Small intestine (tissue), 7 donors: ENCODE data around the gene LGI2. TPM values are rescaled to one million over a fixed set of nuclear protein-coding genes. Genes with fewer than 3 reads are reported as not detected.
"Not testable (repeated sequence)": the region's sequence is repeated elsewhere in the genome, so short reads cannot be mapped to it uniquely, and the experiment has no call there.

Source experiments
- DNase-seq, 2 donors: peaks; one replicate each; pipeline versions ENCODE4 v3.0.0 to v3.0.0-alpha.2; 2013
- FAIRE-seq: peaks from 2 replicates; lab custom pipeline; 2012; peaks lifted over from hg19 to GRCh38; lab: Jason Lieb, UNC
- H3K27ac ChIP-seq, 3 donors: one replicate each; pipeline ENCODE4 v1.5.1; 2013; ENCODE audit warnings: low read length in 2 of 3, mild to moderate bottlenecking in 2 of 3, control low read depth in 1 of 3, inconsistent platforms in 1 of 3, low read depth in 1 of 3, moderate library complexity in 1 of 3
- H3K27me3 ChIP-seq, 3 donors: one replicate each; pipeline ENCODE4 v1.6.1; 2013; ENCODE audit warnings: low read length in 3 of 3, inconsistent platforms in 1 of 3; ENCODE audit not compliant: control insufficient read depth in 3 of 3, insufficient read depth in 3 of 3
- H3K36me3 ChIP-seq, 3 donors: one replicate each; pipeline ENCODE4 v1.6.1; 2013; ENCODE audit warnings: low read length in 3 of 3, inconsistent platforms in 1 of 3, low read depth in 1 of 3, mild to moderate bottlenecking in 1 of 3, moderate library complexity in 1 of 3; ENCODE audit not compliant: control insufficient read depth in 3 of 3, insufficient read depth in 2 of 3
- H3K4me1 ChIP-seq, 3 donors: one replicate each; pipeline ENCODE4 v1.6.1; 2013; ENCODE audit warnings: low read length in 2 of 3, inconsistent platforms in 1 of 3, low read depth in 1 of 3, mild to moderate bottlenecking in 1 of 3, moderate library complexity in 1 of 3; ENCODE audit not compliant: control insufficient read depth in 3 of 3, insufficient read depth in 2 of 3
- H3K4me3 ChIP-seq, 3 donors: one replicate each; pipeline ENCODE4 v1.5.1; 2013; ENCODE audit warnings: low read length in 3 of 3, control low read depth in 1 of 3, inconsistent platforms in 1 of 3, low read depth in 1 of 3, mild to moderate bottlenecking in 1 of 3, moderate library complexity in 1 of 3
- H3K9me3 ChIP-seq, 2 donors: one replicate each; pipeline ENCODE4 v1.6.1; 2013; ENCODE audit warnings: low read depth in 1 of 2, low read length in 1 of 2; ENCODE audit not compliant: control insufficient read depth in 2 of 2, insufficient read depth in 1 of 2
- WGBS, 3 donors: extraction: QIAGEN DNeasy Blood & Tissue Kit; methylation state at CpG; one replicate each; pipeline ENCODE4 v1.1.7; 2013; 5-methylcytosine and 5-hydroxymethylcytosine counted together
- polyA plus RNA-seq, 4 donors: library from polyadenylated mRNA; stranded (reverse) in 3 of 4; unstranded in 1 of 4; fragments of 200-250 nt in 3 of 4; fragments of 120-200 nt in 1 of 4; gene quantifications; one replicate each; pipeline versions ENCODE4 v1.2.1 to v1.2.3, GENCODE V29; 2013
- donor health status: healthy with polysubstance abuse.
- donor health status: control.
- donor health status: control.
- donor health status: Bipolar disorder and iron deficiency.
- donor health status: healthy.

LGI2 gene
- polyA plus RNA-seq, 4 donors = 0.42 to 0.65 TPM; not detected in 2

DNA sequence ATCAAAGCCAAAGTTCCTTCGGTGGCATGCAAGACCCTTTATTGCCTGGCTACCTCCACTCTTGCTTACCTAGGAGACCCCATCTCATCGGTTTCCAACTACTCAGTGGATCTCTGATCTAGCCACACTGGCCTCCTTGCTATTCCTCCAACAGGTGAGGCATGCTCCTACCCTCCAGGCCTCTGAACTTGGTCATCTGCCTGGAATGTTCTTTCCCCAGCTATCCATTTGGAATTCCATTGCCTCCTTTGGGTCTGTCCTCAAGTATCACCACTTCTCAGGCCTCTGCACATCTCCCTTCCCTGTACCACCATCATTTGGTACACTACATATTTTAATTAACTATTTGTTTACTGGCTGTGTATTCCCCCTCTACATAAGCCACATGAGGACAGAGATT, 11.2 kb downstream of the LGI2 start:
- H3K4me3 ChIP-seq = no peak overlapping the region
- H3K36me3 ChIP-seq = no peaks in the 10 kb centered on the region
- DNase-seq (no peak), FAIRE-seq (no peak)
- no peaks in the 10 kb centered on the region for H3K9me3 ChIP-seq
- no peak overlapping the region for H3K27ac ChIP-seq
- H3K4me1 ChIP-seq = no peaks in the 10 kb centered on the region
- WGBS, 3 donors = 68 to 79% (median 70%) methylated on average over 2 of the region's 2 CpGs
- H3K27me3 ChIP-seq = no peaks in the 10 kb centered on the region

DNA sequence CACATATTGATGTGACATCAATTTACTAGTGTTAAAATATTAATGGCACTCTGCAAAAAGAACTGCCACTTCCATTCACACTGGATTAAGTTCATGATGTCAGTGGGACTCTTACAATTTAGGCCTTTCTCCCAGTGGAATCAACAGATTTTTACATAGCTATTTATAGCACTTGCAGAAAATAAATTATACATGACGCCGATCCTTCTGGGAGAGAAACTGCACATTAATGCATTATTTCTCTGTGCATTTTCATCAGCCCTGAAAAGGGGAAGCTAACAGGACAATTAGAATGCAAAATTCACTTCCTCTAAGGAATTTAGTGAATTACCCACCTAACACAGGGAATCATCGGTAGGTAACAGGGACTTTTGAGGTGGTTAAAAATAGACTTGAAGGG, 15.7 kb downstream of the LGI2 start:
- Histone ChIP-seq H3K4me1 (no peaks in the 10 kb centered on the region), H3K27me3 (peaks cover 0 to 2% (median 0%) of the 10 kb centered on the region in 3 donors), H3K9me3 (no peaks in the 10 kb centered on the region), H3K4me3 (no peak overlapping the region), H3K36me3 (no peaks in the 10 kb centered on the region), H3K27ac (no peak overlapping the region)
- DNase-seq (no peak), FAIRE-seq (no peak)
- 45 to 88% (median 79%) methylated on average over 3 of the region's 3 CpGs for WGBS, 3 donors

DNA sequence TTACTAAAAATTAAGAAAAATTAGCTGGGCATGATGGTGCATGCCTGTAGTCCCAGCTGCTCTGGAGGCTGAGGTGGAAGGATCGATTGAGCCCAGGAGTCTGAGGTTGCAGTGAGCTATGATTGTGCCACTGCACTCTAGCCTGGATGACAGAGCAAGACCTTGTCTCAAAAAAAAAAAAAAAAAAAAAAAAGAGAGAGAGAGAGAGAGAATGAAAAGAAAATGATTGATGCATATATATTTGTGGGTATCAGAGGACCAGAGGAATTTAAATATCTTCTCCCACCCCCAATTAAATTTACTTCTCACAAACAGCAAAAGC, 16.1 kb downstream of the LGI2 start:
- not testable (repeated sequence) for H3K36me3 ChIP-seq, H3K4me1 ChIP-seq, FAIRE-seq, DNase-seq, H3K27me3 ChIP-seq, H3K4me3 ChIP-seq, H3K27ac ChIP-seq, H3K9me3 ChIP-seq
- 84 to 96% (median 84%) methylated on average over 1 of the region's 1 CpG for WGBS, 3 donors

DNA sequence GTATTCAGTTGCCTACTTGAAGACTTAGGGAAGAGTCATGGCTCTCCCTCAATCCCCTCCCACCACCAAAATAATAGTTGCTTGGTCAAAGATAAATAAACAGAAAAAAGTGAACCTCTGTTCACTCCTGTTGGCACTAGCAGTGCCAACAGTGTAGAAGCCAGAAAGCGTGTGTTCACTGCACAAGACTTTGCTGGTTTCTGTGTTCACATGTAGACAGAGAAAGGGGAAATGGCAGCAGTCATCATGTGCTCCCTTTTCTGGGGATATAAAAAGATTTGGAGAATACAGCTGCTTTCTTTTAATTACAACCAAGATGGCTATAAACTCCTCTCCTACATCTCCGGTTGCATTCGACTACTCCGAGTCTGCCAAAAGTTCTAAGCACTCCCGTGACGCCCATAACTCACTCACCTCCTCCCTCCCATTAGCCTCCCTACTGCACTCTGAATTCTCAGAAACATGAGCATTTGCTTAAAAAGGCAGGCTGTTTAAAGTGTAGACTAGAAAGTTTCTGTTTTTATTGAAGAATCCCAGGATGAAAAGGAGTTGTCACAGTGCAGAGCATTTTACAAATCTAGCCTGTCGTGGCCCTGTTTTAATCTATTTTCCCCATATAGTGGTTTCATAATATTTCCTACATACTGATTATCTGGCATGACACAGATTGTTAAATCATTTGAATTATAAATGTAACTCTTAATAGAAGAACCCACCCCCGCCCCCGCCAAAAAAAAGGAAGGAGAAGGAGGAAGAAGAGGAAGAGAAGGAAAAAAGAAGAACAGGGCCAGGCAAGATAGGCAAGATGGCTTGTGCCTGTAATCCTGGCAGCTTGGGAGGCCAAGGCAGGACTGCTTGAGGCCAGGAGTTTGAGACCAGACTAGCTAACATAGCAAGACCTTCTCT, 16.7 kb downstream of the LGI2 start:
- Histone ChIP-seq H3K4me1 (no peaks in the 10 kb centered on the region), H3K36me3 (no peaks in the 10 kb centered on the region), H3K27ac (no peak overlapping the region), H3K27me3 (peaks cover 0 to 2% (median 0%) of the 10 kb centered on the region in 3 donors), H3K4me3 (no peak overlapping the region), H3K9me3 (no peaks in the 10 kb centered on the region)
- 69 to 86% (median 76%) methylated on average over 9 of the region's 9 CpGs for WGBS, 3 donors
- FAIRE-seq (no peak), DNase-seq (no peak)

DNA sequence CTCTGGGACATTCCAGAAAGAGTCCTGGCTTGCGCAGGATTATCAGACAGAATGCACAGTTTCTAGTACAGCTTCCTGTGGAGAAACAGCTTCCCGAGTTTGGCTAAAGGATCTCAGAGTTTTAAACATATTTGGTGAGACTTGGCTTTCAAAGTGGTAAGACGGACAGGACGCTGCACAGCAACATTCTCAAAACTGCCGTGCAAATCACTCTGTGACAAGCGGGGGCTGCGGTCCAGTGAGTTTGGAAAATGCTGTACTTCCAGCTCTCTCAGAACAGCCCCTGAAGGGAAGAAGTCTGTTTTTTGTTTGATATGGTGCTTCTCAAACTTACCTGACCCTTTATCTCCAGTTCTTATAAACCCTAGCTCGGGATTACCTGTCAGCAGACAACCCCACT, 18.1 kb downstream of the LGI2 start:
- FAIRE-seq = no peak
- WGBS, 3 donors = 86 to 88% (median 86%) methylated on average over 8 of the region's 8 CpGs
- H3K27ac ChIP-seq = no peak overlapping the region

DNA sequence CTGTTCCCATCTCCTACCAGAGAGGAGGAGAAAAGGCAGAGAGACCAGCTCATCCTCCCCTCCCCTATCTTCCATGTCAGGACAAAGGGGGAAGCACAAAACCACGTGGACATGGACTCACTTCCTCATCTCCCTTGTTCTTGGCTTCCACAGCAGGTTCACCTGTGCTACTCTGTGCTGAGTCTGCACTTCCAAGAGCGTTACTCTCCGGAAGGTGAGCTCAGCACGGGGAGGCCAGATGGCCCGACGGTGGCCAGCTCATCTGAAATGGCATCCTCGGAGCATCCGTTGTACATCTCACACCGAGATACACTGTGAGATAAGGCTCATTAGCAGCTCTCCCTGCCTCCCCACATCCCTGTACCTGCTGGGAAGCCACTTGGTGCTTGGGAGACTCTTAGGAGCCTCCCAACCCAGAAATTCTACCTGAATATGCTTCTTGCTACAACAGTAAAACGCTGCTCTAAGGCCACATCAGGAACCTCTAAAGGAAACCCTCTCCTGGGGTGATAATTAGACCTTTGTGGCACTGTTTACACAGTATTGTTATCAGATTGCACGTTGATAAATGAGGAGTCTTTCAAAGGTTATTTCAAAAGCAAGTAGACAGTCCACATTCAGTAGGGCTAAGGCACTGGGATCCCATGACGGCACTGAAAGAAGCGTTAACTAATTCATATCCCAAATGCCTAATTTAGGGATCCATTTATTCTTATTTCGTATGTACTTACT, 19.4 kb downstream of the LGI2 start:
- FAIRE-seq (no peak), DNase-seq (no peak)
- Histone ChIP-seq H3K27ac (no peak overlapping the region), H3K27me3 (peaks cover 0 to 2% (median 0%) of the 10 kb centered on the region in 3 donors), H3K4me1 (no peaks in the 10 kb centered on the region), H3K9me3 (no peaks in the 10 kb centered on the region), H3K4me3 (no peak overlapping the region), H3K36me3 (no peaks in the 10 kb centered on the region)
- WGBS, 3 donors = 44 to 70% (median 55%) methylated on average over 14 of the region's 14 CpGs

More for the DNA sequence above, 18.1 kb downstream of the LGI2 start:
- Histone ChIP-seq H3K9me3 (no peaks in the 10 kb centered on the region), H3K4me3 (no peak overlapping the region), H3K27me3 (peaks cover 0 to 2% (median 0%) of the 10 kb centered on the region in 3 donors), H3K4me1 (no peaks in the 10 kb centered on the region), H3K36me3 (no peaks in the 10 kb centered on the region)
- DNase-seq = no peak

DNA sequence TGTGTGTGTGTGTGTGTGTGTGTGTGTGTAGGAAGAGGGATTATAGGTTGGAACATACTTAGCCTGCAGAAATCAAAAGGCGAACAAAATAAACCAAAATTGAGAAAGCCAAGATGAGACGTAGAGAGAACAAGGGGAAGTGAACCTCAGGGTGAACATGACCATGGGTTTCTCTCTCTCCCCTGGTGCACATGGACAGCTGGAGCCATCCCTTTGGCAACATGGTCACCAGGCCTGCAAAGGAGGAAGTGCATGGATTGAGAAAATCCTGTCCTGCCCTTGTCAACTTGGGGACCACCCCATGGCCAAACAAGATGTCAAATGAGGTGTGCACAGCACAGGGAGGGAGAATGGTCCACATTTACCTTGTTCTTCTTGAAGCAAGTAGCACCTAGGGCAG, 23.1 kb downstream of the LGI2 start:
- Histone ChIP-seq H3K4me1 (no peaks in the 10 kb centered on the region), H3K36me3 (no peaks in the 10 kb centered on the region), H3K4me3 (no peak overlapping the region), H3K9me3 (no peaks in the 10 kb centered on the region), H3K27ac (no peak overlapping the region), H3K27me3 (peaks cover 0 to 2% (median 0%) of the 10 kb centered on the region in 3 donors)
- DNase-seq (no peak), FAIRE-seq (no peak)
- 84 to 97% (median 89%) methylated on average over 2 of the region's 2 CpGs for WGBS, 3 donors

DNA sequence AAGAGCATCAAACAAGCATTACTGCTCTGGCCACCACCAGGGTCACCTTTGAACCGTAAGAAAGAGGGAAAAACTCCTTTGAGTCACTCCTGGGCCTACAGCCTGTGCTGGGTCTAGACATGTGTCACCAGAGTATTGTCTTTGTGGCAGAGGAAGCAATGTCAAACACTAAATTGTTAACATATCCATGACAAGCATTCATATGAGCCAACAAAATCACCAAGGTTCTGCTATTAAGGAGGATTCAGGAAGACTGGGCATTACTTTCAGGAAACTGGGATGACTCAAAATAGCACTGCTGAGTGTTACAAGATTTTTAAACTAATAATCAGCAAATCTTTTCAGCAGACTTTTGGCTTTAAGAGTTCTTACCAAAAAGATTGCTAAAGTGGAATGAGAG, 28.1 kb downstream of the LGI2 start:
- Histone ChIP-seq H3K27ac (no peak overlapping the region), H3K27me3 (no peaks in the 10 kb centered on the region), H3K4me3 (no peak overlapping the region), H3K4me1 (no peaks in the 10 kb centered on the region), H3K9me3 (no peaks in the 10 kb centered on the region), H3K36me3 (no peaks in the 10 kb centered on the region)
- FAIRE-seq = no peak
- WGBS, 3 donors = 63 to 86% (median 76%) methylated on average over 1 of the region's 1 CpG
- DNase-seq = no peak
